GM23248 (cell line): ENCODE data around the gene CKAP4. TPM values are rescaled to one million over a fixed set of nuclear protein-coding genes. Genes with fewer than 3 reads are reported as not detected.
A peak's percentile ranks its signal among the peaks of the same experiment; 100 is the strongest.

ENCODE experiments used
- DNase-seq: peaks from one replicate; pipeline ENCODE4 v3.0.0-alpha.2; 2015
- H2AFZ ChIP-seq: fragments of 200-600 bp; sonication (generic); 2 replicates; pipeline ENCODE4 v1.6.1; 2016; ENCODE audit warnings: antibody characterized with exemption
- H3F3A ChIP-seq: fragments of 200-600 bp; sonication (generic); 2 replicates; pipeline ENCODE4 v1.6.1; 2016; ENCODE audit warnings: mild to moderate bottlenecking, antibody characterized with exemption, mixed run types; ENCODE audit not compliant: insufficient read depth
- H3K27ac ChIP-seq: fragments of 200-600 bp; sonication (generic); 2 replicates; pipeline ENCODE4 v1.5.1; 2016; ENCODE audit warnings: mild to moderate bottlenecking
- H3K27me3 ChIP-seq: fragments of 200-600 bp; sonication (generic); replicated peaks from 2 replicates; pipeline ENCODE4 v1.6.1; 2016; ENCODE audit warnings: mild to moderate bottlenecking; ENCODE audit not compliant: insufficient read depth
- H3K36me3 ChIP-seq: fragments of 200-600 bp; sonication (generic); 2 replicates; pipeline ENCODE4 v1.6.1; 2016; ENCODE audit warnings: low read depth, mild to moderate bottlenecking
- H3K4me1 ChIP-seq: fragments of 200-600 bp; sonication (generic); 2 replicates; pipeline ENCODE4 v1.6.1; 2016; ENCODE audit warnings: mild to moderate bottlenecking; ENCODE audit not compliant: insufficient read depth
- H3K4me2 ChIP-seq: fragments of 200-600 bp; sonication (generic); one replicate; pipeline ENCODE4 v1.6.1; 2016; ENCODE audit warnings: mild to moderate bottlenecking; ENCODE audit not compliant: unreplicated experiment
- H3K4me3 ChIP-seq: fragments of 200-600 bp; sonication (generic); 2 replicates; pipeline ENCODE4 v1.5.1; 2016; ENCODE audit warnings: mild to moderate bottlenecking
- H3K79me2 ChIP-seq: fragments of 200-600 bp; sonication (generic); 2 replicates; pipeline ENCODE4 v1.6.1; 2016; ENCODE audit warnings: mild to moderate bottlenecking; ENCODE audit not compliant: insufficient read depth
- H3K9ac ChIP-seq: fragments of 200-600 bp; sonication (generic); 2 replicates; pipeline ENCODE4 v1.6.1; 2016; ENCODE audit warnings: mild to moderate bottlenecking
- H3K9me2 ChIP-seq: fragments of 200-600 bp; sonication (generic); 2 replicates; pipeline ENCODE4 v1.6.1; 2016; ENCODE audit warnings: mixed run types, mild to moderate bottlenecking, moderate library complexity; ENCODE audit not compliant: insufficient read depth
- H3K9me3 ChIP-seq: fragments of 200-600 bp; sonication (generic); one replicate; pipeline ENCODE4 v1.6.1; 2017; ENCODE audit warnings: low read depth
- H4K20me1 ChIP-seq: fragments of 200-600 bp; sonication (generic); 2 replicates; pipeline ENCODE4 v1.6.0; 2016; ENCODE audit not compliant: insufficient read depth
- EZH2 ChIP-seq: fragments of 200-600 bp; sonication (generic); IDR thresholded peaks from 2 replicates; pipeline ENCODE4 v1.6.1; 2018; ENCODE audit warnings: antibody characterized with exemption, mild to moderate bottlenecking; ENCODE audit not compliant: insufficient read depth, poor library complexity, severe bottlenecking
- EZH2phosphoT487 ChIP-seq: fragments of 200-600 bp; sonication (generic); IDR thresholded peaks from 2 replicates; pipeline ENCODE4 v1.6.1; 2018; ENCODE audit warnings: antibody characterized with exemption, moderate library complexity, mild to moderate bottlenecking, low read depth; ENCODE audit not compliant: insufficient read depth
- whole genome bisulfite sequencing, 2 experiments: methylation state at CpG; one replicate each; pipeline ENCODE4 v1.1.6; 2015 to 2017; ENCODE audit warnings: low lambda C conversion rate in 2 of 2, low coverage in 1 of 2; ENCODE audit errors: missing lambda C conversion rate in 2 of 2; 5-methylcytosine and 5-hydroxymethylcytosine counted together
- in situ Hi-C: fragments of 300-500 bp; cut with MboI; formaldehyde crosslinking; loops from 2 replicates; pipeline ENCODE4 v1.15.0; 2020
- polyA plus RNA-seq: library from polyadenylated mRNA; unstranded; fragments of >200 nt; fragmentation: Nextera tagmentation; extraction: Ambion mirVana; gene quantifications from 2 replicates; pipeline ENCODE4 v1.2.1, GENCODE V29; 2016
- total RNA-seq: library from RNA; depleted of rRNA; stranded (reverse); fragments of >200 nt; shearing (Covaris generic); gene quantifications from 2 replicates; pipeline ENCODE4 v1.2.3, GENCODE V29; 2014

CKAP4 gene
- total and polyA plus RNA-seq, 2 experiments from 2014 or later, result 219 to 318 TPM

GRCh38 chr12:106280106-106280505 is 32.3 kb upstream of the CKAP4 start:
- no peaks in the 10 kb centered on the region for H3K4me1 ChIP-seq
- H3K4me3 ChIP-seq, result no peak overlapping the region
- H3K4me2 ChIP-seq, result no peak overlapping the region
- in situ Hi-C loops, result no loop called here
- H3K79me2 ChIP-seq, result no peaks in the 10 kb centered on the region
- TF ChIP-seq EZH2phosphoT487, result no peak
- TF ChIP-seq EZH2, result no peak
- no peaks in the 10 kb centered on the region for H3K9me2 ChIP-seq
- no peak overlapping the region for H3K9ac ChIP-seq
- H3F3A ChIP-seq, result no peaks in the 10 kb centered on the region
- H3K27ac ChIP-seq, result no peak overlapping the region
- no peak overlapping the region for H2AFZ ChIP-seq
- no peaks in the 10 kb centered on the region for H4K20me1 ChIP-seq
- H3K36me3 ChIP-seq, result no peaks in the 10 kb centered on the region
- H3K27me3 ChIP-seq, result no peaks in the 10 kb centered on the region
- WGBS, 2 experiments, result 64 to 69% methylated on average over 4 of the region's 4 CpGs
- DNase-seq, result no peak
- H3K9me3 ChIP-seq, result no peaks in the 10 kb centered on the region

GRCh38 chr12:106276032-106276740 is 28.4 kb upstream of the CKAP4 start:
- Histone ChIP-seq H2AFZ (no peak overlapping the region), H3K4me3 (no peak overlapping the region), H3K9me2 (no peaks in the 10 kb centered on the region), H3K27me3 (no peaks in the 10 kb centered on the region), H3K27ac (no peak overlapping the region), H3K9ac (no peak overlapping the region), H3K36me3 (no peaks in the 10 kb centered on the region), H3K79me2 (no peaks in the 10 kb centered on the region), H4K20me1 (no peaks in the 10 kb centered on the region), H3K4me1 (no peaks in the 10 kb centered on the region), H3K4me2 (no peak overlapping the region), H3F3A (peaks cover 6% of the 10 kb centered on the region; the same call in 1 of the 2 replicates), H3K9me3 (no peaks in the 10 kb centered on the region)
- no peak for DNase-seq
- no peak for TF ChIP-seq EZH2
- TF ChIP-seq EZH2phosphoT487, result no peak
- in situ Hi-C loops, result no loop called here
- 88 to 92% methylated on average over 4 of the region's 4 CpGs for WGBS, 2 experiments

- no peak for DNase-seq
- H3K9me3 ChIP-seq, result no peaks in the 10 kb centered on the region
- peaks cover 6% of the 10 kb centered on the region; the same call in 1 of the 2 replicates for H3F3A ChIP-seq
- no peak overlapping the region for H3K9ac ChIP-seq
- no peak overlapping the region for H3K27ac ChIP-seq
- no peaks in the 10 kb centered on the region for H3K27me3 ChIP-seq
- TF ChIP-seq EZH2phosphoT487, result no peak
- no peak for TF ChIP-seq EZH2
- no peaks in the 10 kb centered on the region for H3K9me2 ChIP-seq
- no peaks in the 10 kb centered on the region for H3K4me1 ChIP-seq
- H3K79me2 ChIP-seq, result no peaks in the 10 kb centered on the region
- H3K36me3 ChIP-seq, result no peaks in the 10 kb centered on the region
- 80 to 83% methylated on average over 9 of the region's 9 CpGs for WGBS, 2 experiments
- H2AFZ ChIP-seq, result no peak overlapping the region
- in situ Hi-C loops, result no loop called here
- H4K20me1 ChIP-seq, result no peaks in the 10 kb centered on the region
- no peak overlapping the region for H3K4me2 ChIP-seq
- H3K4me3 ChIP-seq, result no peak overlapping the region
These were observed 27.6 kb upstream of the CKAP4 start for GRCh38 chr12:106275458-106275857.

- Histone ChIP-seq H3K36me3 (no peaks in the 10 kb centered on the region), H3K9ac (0 out of 2 replicates have a peak overlapping the region, but pooled peaks have one; percentile 3), H3K9me3 (no peaks in the 10 kb centered on the region), H3K27ac (0 out of 2 replicates have a peak overlapping the region, but pooled peaks have one; percentile 12), H3F3A (peaks cover 6% of the 10 kb centered on the region; the same call in 1 of the 2 replicates), H3K9me2 (no peaks in the 10 kb centered on the region), H3K4me3 (no peak overlapping the region), H3K79me2 (no peaks in the 10 kb centered on the region), H3K4me2 (peak overlapping the region; percentile 2), H2AFZ (peak overlapping the region; percentile 69), H3K4me1 (no peaks in the 10 kb centered on the region), H3K27me3 (no peaks in the 10 kb centered on the region), H4K20me1 (no peaks in the 10 kb centered on the region)
- in situ Hi-C loops, result no loop called here
- WGBS, 2 experiments, result 42 to 44% methylated on average over 7 of the region's 7 CpGs
- TF ChIP-seq EZH2phosphoT487, result no peak
- TF ChIP-seq EZH2, result no peak
- DNase-seq, result peak; percentile 54
These were observed 26.8 kb upstream of the CKAP4 start for GRCh38 chr12:106274575-106275121.
